Panc1 (cell line): ENCODE measurements around the gene KIAA1614. TPM values are rescaled to one million over a fixed set of nuclear protein-coding genes. Genes with fewer than 3 reads are reported as not detected.
"Not testable (repeated sequence)": the region's sequence is repeated elsewhere in the genome, so short reads cannot be mapped to it uniquely, and the experiment has no call there.

Source experiments
- ATAC-seq: fragments of 200-7000 bp; cut with Tn5 transposase; 2 replicates; pipeline ENCODE4 v1.9.1; 2020; ENCODE audit warnings: mild to moderate bottlenecking, moderate library complexity
- BruUV-seq: library from RNA; stranded (reverse); fragments of 400-500 nt; replicated peaks from 2 replicates; lab custom pipeline; 2021; lab: Mats Ljungman, UMichigan
- CTCF ChIA-PET: fragments of 300-600 bp; sonication (Branson Sonifier 250); formaldehyde crosslinking; loops from one replicate; lab custom pipeline; 2022; ENCODE audit warnings: antibody characterized with exemption; lab: Charles Lee
- POLR2A ChIA-PET: fragments of 300-600 bp; sonication (Branson Sonifier 250); formaldehyde crosslinking; loops from one replicate; lab custom pipeline; 2022; ENCODE audit warnings: antibody characterized with exemption; lab: Charles Lee
- DNase-seq: peaks from one replicate; pipeline ENCODE4 v3.0.0-alpha.2; 2010; ENCODE audit warnings: low read depth, low spot score
- H3K27ac ChIP-seq: 2 replicates; pipeline ENCODE4 v1.5.1; 2011; ENCODE audit warnings: mild to moderate bottlenecking, low read length, inconsistent platforms
- H3K27me3 ChIP-seq: fragments of 200-500 bp; sonication (Bioruptor generic); 2 replicates; pipeline ENCODE4 v1.6.0; 2014; ENCODE audit warnings: low read length, inconsistent platforms; ENCODE audit not compliant: control insufficient read depth, insufficient read depth
- H3K36me3 ChIP-seq: fragments of 200-500 bp; sonication (Bioruptor generic); 2 replicates; pipeline ENCODE4 v1.5.1; 2014; ENCODE audit warnings: inconsistent platforms, mild to moderate bottlenecking, low read length, moderate library complexity; ENCODE audit not compliant: control insufficient read depth, insufficient read depth
- H3K4me1 ChIP-seq: 2 replicates; pipeline ENCODE4 v1.5.1; 2011; ENCODE audit warnings: inconsistent platforms, mild to moderate bottlenecking, low read length, moderate library complexity; ENCODE audit not compliant: control insufficient read depth, insufficient read depth
- H3K4me3 ChIP-seq, 2 experiments: 2 replicates each; pipeline ENCODE4 v1.5.1; 2011 to 2012; ENCODE audit warnings: low read depth in 2 of 2, low read length in 2 of 2, mild to moderate bottlenecking in 2 of 2, inconsistent platforms in 1 of 2, moderate library complexity in 1 of 2
- H3K9me3 ChIP-seq: fragments of 200-500 bp; sonication (Bioruptor generic); 2 replicates; pipeline ENCODE4 v1.5.1; 2014; ENCODE audit warnings: low read depth, mild to moderate bottlenecking, inconsistent platforms, low read length, moderate library complexity; ENCODE audit not compliant: control insufficient read depth, insufficient read depth
- CTCF ChIP-seq: fragments of 450-650 bp; IDR thresholded peaks from 2 replicates; pipeline ENCODE4 v1.5.1; 2017; ENCODE audit warnings: mild to moderate bottlenecking
- POLR2AphosphoS5 ChIP-seq: IDR thresholded peaks from 2 replicates; pipeline ENCODE4 v1.6.1; 2012; ENCODE audit warnings: mild to moderate bottlenecking, low read depth, low read length, moderate library complexity
- REST ChIP-seq, 2 experiments: IDR thresholded peaks; 2 replicates each; pipeline ENCODE4 v1.6.1; 2011 to 2012; ENCODE audit warnings: low read depth in 2 of 2, control low read depth in 1 of 2, low read length in 1 of 2, mild to moderate bottlenecking in 1 of 2, moderate library complexity in 1 of 2; ENCODE audit not compliant: insufficient read depth in 1 of 2
- SIN3A ChIP-seq: IDR thresholded peaks from 2 replicates; pipeline ENCODE4 v1.6.1; 2012; ENCODE audit warnings: low read depth, mild to moderate bottlenecking, low read length, moderate library complexity, borderline replicate concordance; ENCODE audit not compliant: insufficient read depth
- TCF7L2 ChIP-seq: IDR thresholded peaks from 2 replicates; pipeline ENCODE4 v1.6.1; 2011; ENCODE audit warnings: mild to moderate bottlenecking, low read depth, low read length, inconsistent platforms
- in situ Hi-C: cut with HindIII; loops from 2 replicates; pipeline ENCODE4 v1.10.0; 2016; ENCODE audit warnings: low sequenced_read_pairs, low pct_unique_long_range_greater_than_20kb
- intact Hi-C: fragments of 100-400 bp; cut with micrococcal nuclease; formaldehyde crosslinking; loops from one replicate; pipeline ENCODE4 v1.10.0; 2022; ENCODE audit not compliant: unreplicated experiment
- total RNA-seq: library from RNA; stranded (reverse); gene quantifications from one replicate; pipeline ENCODE4 v1.2.1, GENCODE V29; 2021; ENCODE audit not compliant: unreplicated experiment

KIAA1614 gene
- total RNA-seq, 1 experiment from 2014 or later = 0.80 TPM

- DNase-seq (no peak), ATAC-seq (no peak)
- intact Hi-C loops (loop anchor here (10.0 kb wide), 1 partner anchor 209 kb away; no protein-coding TSS in a partner anchor), in situ Hi-C loops (no loop called here)
- Histone ChIP-seq H3K4me3 (no peak overlapping the region), H3K4me1 (peaks cover 5% of the 10 kb centered on the region), H3K36me3 (no peaks in the 10 kb centered on the region), H3K9me3 (no peaks in the 10 kb centered on the region), H3K27ac (no peak overlapping the region), H3K27me3 (no peaks in the 10 kb centered on the region)
- TF ChIP-seq CTCF (no peak), POLR2AphosphoS5 (no peak), SIN3A (no peak), REST (IDR thresholded peaks at IDR 0.05; ENCODE audit: insufficient read depth in 1 of 2, low read depth in 2 of 2, low read length in 1 of 2) (no peak), TCF7L2 (no peak)
- CTCF ChIA-PET = no interaction called here
- BruUV-seq = no TSS peak
- POLR2A ChIA-PET = no interaction called here
Observed at GRCh38 chr1:180956028-180956640, 43.4 kb downstream of the KIAA1614 start.

GRCh38 chr1:180959620-180960019 is 46.9 kb downstream of the KIAA1614 start:
- in situ Hi-C loops, POLR2A ChIA-PET, H3K36me3 ChIP-seq, H3K4me1 ChIP-seq, H3K27ac ChIP-seq, H3K4me3 ChIP-seq, ATAC-seq, BruUV-seq, CTCF ChIA-PET, H3K9me3 ChIP-seq, H3K27me3 ChIP-seq, DNase-seq: not testable (repeated sequence)
- intact Hi-C loops = loop anchor here (10.0 kb wide), 1 partner anchor 205 kb away; no protein-coding TSS in a partner anchor

- ChIA-PET POLR2A (no interaction called here), CTCF (no interaction called here)
- no peak for TF ChIP-seq POLR2AphosphoS5
- no peak for TF ChIP-seq REST (IDR thresholded peaks at IDR 0.05; ENCODE audit: insufficient read depth in 1 of 2, low read depth in 2 of 2, low read length in 1 of 2)
- no peak for TF ChIP-seq TCF7L2
- no peak for TF ChIP-seq SIN3A
- no peak for TF ChIP-seq CTCF
- intact Hi-C loops (no loop called here), in situ Hi-C loops (no loop called here)
- Histone ChIP-seq H3K4me1 (no peaks in the 10 kb centered on the region), H3K27me3 (no peaks in the 10 kb centered on the region), H3K9me3 (no peaks in the 10 kb centered on the region), H3K4me3 (no peak overlapping the region), H3K36me3 (no peaks in the 10 kb centered on the region), H3K27ac (no peak overlapping the region)
- ATAC-seq (no peak), DNase-seq (no peak)
- BruUV-seq = no TSS peak
Observed at GRCh38 chr1:180961622-180962021, 48.9 kb downstream of the KIAA1614 start.
